CD4-positive, alpha-beta T cell treated with Interleukin-4 for 4 hours (primary cell): ENCODE results near the gene CTAGE8.
"Not testable (repeated sequence)": the region's sequence is repeated elsewhere in the genome, so short reads cannot be mapped to it uniquely, and the experiment has no call there.

Experiments used
- DNase-seq: peaks from one replicate; pipeline ENCODE4 v3.0.0-alpha.2; 2020

Gene CTAGE8

GRCh38 chr7:144269188-144269587, at the start of gene CTAGE8:
TSS of gene CTAGE8 (minus strand) at chr7:144269288. CDS start at chr7:144269250, 38 bp downstream.
- DNase-seq: not testable (repeated sequence)

- DNase-seq: not testable (repeated sequence)
Observed at GRCh38 chr7:144317537-144317936, 48.4 kb upstream of the CTAGE8 start.

- DNase-seq: not testable (repeated sequence)
Observed at GRCh38 chr7:144311872-144312469, 42.9 kb upstream of the CTAGE8 start, which contains the start of gene OR2A1. TSS of gene OR2A1 (plus strand) at chr7:144312419. CDS start at chr7:144318125, 5,706 bp downstream.

- DNase-seq: not testable (repeated sequence)
Observed at GRCh38 chr7:144311218-144311617, 42.1 kb upstream of the CTAGE8 start.

- not testable (repeated sequence) for DNase-seq
Observed at GRCh38 chr7:144309702-144310101, 40.6 kb upstream of the CTAGE8 start.

- DNase-seq: not testable (repeated sequence)
Observed at GRCh38 chr7:144305156-144305555, 36.1 kb upstream of the CTAGE8 start.

GRCh38 chr7:144303607-144304006, 34.5 kb upstream of the CTAGE8 start:
- DNase-seq: not testable (repeated sequence)

- DNase-seq: not testable (repeated sequence)
Observed at GRCh38 chr7:144302578-144303303, 33.7 kb upstream of the CTAGE8 start.

- not testable (repeated sequence) for DNase-seq
Observed at GRCh38 chr7:144293794-144294499, 24.9 kb upstream of the CTAGE8 start.

- DNase-seq: not testable (repeated sequence)
Observed at GRCh38 chr7:144292384-144293161, 23.5 kb upstream of the CTAGE8 start.

- DNase-seq: not testable (repeated sequence)
Observed at GRCh38 chr7:144291607-144292006, 22.5 kb upstream of the CTAGE8 start.

GRCh38 chr7:144287171-144287784, 18.2 kb upstream of the CTAGE8 start:
- not testable (repeated sequence) for DNase-seq

GRCh38 chr7:144283716-144284115, 14.6 kb upstream of the CTAGE8 start:
- DNase-seq: not testable (repeated sequence)

GRCh38 chr7:144282490-144282889, 13.4 kb upstream of the CTAGE8 start:
- not testable (repeated sequence) for DNase-seq

- not testable (repeated sequence) for DNase-seq
Observed at GRCh38 chr7:144281981-144282380, 12.9 kb upstream of the CTAGE8 start.

- DNase-seq: not testable (repeated sequence)
Observed at GRCh38 chr7:144280010-144280409, 10.9 kb upstream of the CTAGE8 start.

- not testable (repeated sequence) for DNase-seq
Observed at GRCh38 chr7:144275281-144275680, 6.2 kb upstream of the CTAGE8 start.

- DNase-seq: not testable (repeated sequence)
Observed at GRCh38 chr7:144264692-144265091, 4.4 kb downstream of the CTAGE8 start, which contains the start of gene OR2A7. TSS of gene OR2A7 (minus strand) at chr7:144264792. CDS start at chr7:144259628, 5,164 bp downstream.

- DNase-seq: not testable (repeated sequence)
Observed at GRCh38 chr7:144262128-144262527, 7.0 kb downstream of the CTAGE8 start.

- not testable (repeated sequence) for DNase-seq
Observed at GRCh38 chr7:144259067-144259466, 10.0 kb downstream of the CTAGE8 start.

- no peak for DNase-seq
Observed at GRCh38 chr7:144256112-144256511, 13.0 kb downstream of the CTAGE8 start.

GRCh38 chr7:144255471-144255897, 13.6 kb downstream of the CTAGE8 start:
- no peak for DNase-seq
